ENCODE measurements around the gene SAPCD2. TPM values are rescaled to one million over a fixed set of nuclear protein-coding genes. Genes with fewer than 3 reads are reported as not detected.
A peak's percentile ranks its signal among the peaks of the same experiment; 100 is the strongest.
"Not testable (repeated sequence)": the region's sequence is repeated elsewhere in the genome, so short reads cannot be mapped to it uniquely, and the experiment has no call there.

SAPCD2 gene
- total RNA-seq, result 6.0 and 36.3 TPM in 2 replicates

- DNase-seq, result peak; percentile 89
These were observed at the start of gene SAPCD2 for GRCh38 chr9:137070201-137070905. Gene SAPCD2, minus strand, starts transcription at chr9:137070557. Its CDS starts 97 bp downstream, at chr9:137070460.

DNA sequence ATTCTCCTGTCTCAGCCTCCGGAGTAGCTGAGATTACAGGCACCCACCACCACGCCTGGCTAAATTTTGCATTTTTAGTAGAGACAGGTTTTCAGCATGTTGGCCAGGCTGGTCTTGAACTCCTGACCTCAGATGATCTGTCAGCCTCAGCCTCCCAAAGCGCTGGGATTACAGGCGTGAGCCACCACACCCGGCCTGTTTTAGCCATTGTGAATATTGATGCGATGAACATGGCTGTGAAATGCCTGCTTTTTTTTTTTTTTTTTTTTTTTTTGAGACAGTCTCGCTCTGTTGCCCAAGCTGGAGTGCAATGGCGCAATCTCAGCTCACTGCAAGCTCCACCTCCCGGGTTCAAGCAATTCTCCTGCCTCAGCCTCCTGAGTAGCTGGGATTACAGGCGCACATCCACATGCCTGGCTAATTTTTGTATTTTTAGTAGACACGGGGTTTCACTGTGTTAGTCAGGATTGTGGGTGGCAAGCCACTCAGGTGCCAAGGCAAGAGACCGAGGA, 47.8 kb upstream of the SAPCD2 start:
- not testable (repeated sequence) for DNase-seq

DNA sequence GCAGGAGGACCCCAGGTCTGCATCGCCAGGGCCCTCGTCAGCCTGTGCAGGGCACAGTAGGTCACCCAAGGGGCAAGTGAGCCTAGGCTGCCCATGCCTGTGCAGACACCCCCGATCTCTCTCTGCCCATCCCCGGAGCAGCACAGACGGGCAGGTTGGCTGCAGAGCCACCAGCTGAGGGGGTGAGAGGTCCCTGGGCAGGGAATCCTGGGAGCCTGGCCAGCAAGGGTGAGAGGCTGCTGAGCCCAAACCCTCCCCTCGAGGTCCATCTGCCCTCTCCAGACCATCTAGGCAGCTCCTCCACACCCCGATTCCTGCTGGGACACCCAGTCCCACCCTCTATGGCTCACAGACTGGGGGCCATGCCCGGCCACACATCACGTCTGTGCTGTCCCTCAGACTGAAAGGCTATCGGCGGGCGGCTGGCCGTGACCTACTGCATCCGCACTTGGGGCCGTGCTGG, 46.9 kb upstream of the SAPCD2 start:
- no peak for DNase-seq

- no peak for DNase-seq
These were observed 46.4 kb upstream of the SAPCD2 start for GRCh38 chr9:137116728-137117127.

DNA sequence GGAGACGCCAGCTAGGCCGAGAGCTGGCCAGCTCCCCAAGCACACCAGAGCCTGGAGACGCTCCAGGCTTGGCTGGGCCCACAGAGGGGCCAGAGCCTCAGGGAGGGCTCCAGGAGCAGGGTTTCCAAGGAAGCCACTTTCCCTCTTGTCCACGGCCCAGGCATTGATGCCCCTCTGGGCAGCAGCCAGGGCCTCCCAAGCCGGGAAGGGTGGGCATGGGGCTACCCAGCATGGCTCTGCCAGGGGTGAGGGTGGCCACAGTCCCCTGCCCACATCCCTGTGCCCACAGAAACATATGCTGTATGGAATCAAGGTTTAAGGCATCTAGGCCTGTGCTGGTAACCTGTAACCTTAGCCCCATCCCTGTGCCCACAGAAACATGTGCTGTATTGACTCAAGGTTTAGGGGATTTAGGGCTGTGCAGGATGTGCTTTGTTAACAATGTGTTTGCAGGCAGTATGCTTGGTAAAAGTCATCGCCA, 45.7 kb upstream of the SAPCD2 start:
- DNase-seq, result no peak

DNA sequence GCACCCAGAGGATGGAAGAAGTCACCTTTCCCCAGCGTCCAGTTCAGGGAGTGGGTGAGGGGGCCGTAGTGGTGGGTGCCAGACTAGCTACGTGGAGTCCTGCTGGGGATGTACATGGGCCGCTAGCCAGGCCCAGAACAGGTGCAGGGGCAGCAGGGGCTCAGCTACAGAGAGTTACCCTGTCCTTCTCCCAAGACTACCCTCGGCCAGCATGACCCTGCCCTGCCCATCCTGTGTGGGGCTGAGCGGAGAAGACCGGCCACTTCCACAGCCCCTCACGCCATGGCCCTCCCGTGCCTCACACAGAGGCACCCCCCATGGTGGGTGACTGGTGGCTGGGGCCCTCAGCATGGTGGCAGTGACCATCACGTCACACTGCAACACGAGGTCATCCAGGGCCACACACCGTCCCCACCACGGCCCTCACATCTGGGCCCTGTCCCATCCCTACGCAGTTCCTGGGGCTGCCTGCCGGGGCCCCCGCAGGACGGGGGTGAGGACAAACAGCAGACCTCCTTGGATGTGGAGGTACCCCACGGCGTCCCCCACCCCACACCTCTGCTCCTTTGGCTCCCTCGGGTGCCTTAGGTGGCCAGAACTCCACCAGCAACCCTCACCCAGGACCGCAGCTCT, 45.2 kb upstream of the SAPCD2 start:
- DNase-seq, result no peak

GRCh38 chr9:137114613-137115393, 44.4 kb upstream of the SAPCD2 start, which contains the start of gene DPP7:
Gene DPP7, minus strand, starts transcription at chr9:137114733. Its CDS starts 20 bp downstream, at chr9:137114713.
- DNase-seq, result peak; percentile 60

- DNase-seq, result no peak
These were observed 43.9 kb upstream of the SAPCD2 start for GRCh38 chr9:137114220-137114612.

DNA sequence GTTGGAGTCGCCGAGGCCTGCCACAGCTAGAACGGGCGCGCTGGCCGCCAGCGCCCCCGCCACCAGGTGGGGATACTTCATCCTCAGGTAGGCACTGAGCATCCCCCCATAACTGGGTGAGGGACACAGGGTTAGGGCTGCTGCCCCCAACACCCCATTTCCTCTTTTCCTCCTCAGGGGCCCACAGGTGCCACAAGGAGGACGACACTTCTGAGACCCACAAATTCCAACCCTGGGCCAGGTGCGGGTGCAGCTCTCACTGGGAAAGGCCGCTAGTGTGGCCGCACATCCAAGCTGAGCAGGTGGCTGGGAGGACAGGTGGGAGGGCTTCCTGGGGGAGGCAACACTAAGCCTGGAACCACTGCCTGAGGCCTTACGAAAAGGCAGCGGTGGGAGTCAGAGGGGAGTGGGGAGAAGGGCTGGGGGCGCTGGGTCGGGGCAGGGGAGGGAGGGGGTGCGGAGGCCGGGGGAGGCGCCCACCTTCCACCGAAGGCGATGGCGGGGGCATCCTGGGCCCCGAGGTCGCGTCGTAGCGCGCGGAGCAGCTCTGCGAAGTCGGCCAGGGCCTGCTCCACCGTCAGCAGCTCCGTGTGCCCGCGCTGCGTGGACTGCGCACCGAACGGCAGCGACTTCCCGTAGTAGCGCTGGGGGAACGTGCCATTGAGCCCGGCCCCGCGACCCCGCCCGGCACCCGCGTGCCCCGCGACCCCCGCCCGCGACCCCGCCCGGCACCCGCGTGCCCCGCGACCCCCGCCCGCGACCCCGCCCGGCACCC, 43.2 kb upstream of the SAPCD2 start:
- peak; percentile 21 for DNase-seq

- DNase-seq, result no peak
These were observed 42.4 kb upstream of the SAPCD2 start for GRCh38 chr9:137112564-137113384.

GRCh38 chr9:137111788-137112563, 41.6 kb upstream of the SAPCD2 start:
- DNase-seq, result no peak

DNA sequence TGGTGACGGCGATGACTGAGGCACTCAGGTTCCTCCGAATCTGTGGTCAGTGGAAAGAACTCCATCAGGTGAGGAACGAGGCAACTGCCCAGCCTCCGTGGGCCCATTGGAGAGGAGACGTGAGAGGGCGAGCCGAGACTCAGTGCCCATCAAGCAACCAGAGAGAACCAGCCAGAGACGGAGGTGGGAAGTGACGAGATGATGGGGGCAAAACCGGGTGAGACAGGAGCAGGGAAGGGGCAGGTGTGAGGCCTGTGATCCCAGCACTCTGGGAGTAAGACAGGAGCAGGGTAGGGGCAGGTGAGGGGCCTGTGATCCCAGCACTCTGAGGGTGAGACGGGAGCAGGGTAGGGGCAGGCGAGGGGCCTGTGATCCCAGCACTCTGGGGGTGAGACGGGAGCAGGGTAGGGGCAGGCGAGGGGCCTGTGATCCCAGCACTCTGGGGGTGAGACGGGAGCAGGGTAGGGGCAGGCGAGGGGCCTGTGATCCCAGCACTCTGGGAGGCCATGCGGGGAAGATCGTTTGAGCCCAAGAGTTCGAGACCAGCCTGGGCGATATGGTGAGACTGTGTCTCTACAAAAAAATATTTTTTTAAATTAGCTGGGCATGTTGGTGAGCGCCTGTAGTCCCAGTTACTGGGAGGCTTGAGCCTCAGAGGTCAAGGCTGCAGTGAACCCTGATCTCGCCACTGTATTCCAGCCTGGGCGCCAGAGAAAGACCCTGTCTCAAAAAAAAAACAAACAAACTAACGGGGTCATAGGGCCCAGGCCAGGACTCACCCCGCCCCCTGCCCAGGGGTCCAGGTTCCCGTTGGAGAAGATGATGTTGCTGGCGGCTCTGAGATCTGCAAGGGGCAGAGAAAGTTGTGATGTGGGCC, 40.8 kb upstream of the SAPCD2 start:
- DNase-seq, result no peak

GRCh38 chr9:137110147-137110910, 40.0 kb upstream of the SAPCD2 start:
- no peak for DNase-seq

DNA sequence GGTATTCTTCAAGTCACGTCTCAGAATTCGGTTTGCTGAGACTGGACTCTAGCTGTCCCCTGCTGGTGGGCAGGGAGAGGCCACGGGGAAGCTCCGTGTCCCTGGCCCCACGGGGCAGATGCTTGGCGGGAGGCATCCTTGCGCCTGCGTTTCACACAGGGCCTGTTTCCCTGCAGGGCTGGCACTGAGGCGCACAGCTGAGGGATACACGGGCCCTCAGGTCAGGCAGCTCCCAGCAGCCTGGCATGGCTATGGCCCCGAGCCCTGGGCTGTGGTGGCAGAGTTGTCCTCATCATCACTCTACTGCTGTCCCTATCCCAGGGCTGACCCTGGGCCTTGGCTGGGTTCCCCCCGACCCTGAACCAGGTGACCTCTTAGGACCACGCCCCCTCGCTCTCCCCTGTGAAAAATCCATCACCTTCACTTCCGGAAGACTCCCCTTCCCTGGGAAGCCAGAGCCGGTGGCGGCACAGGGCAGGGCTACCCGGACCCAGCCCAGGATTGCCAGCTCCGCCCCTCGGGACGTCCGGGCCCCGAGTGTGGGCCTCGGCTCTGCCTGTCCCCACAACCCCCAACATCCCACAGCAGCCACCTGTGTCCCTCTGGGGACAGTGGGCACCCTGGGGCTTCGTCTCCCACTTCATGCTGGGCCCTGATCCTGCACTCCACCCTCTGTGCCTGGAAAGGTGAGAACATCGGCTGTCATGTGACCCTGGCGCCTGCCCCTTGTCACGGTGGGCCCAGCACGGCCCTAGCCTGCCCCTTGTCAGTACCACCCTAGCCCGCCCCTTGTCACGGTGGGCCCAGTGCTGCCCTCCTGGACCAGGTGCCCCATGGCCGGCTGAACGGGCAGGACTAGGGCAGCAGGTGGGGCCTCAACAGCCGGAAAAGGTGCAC, 39.1 kb upstream of the SAPCD2 start:
- no peak for DNase-seq

DNA sequence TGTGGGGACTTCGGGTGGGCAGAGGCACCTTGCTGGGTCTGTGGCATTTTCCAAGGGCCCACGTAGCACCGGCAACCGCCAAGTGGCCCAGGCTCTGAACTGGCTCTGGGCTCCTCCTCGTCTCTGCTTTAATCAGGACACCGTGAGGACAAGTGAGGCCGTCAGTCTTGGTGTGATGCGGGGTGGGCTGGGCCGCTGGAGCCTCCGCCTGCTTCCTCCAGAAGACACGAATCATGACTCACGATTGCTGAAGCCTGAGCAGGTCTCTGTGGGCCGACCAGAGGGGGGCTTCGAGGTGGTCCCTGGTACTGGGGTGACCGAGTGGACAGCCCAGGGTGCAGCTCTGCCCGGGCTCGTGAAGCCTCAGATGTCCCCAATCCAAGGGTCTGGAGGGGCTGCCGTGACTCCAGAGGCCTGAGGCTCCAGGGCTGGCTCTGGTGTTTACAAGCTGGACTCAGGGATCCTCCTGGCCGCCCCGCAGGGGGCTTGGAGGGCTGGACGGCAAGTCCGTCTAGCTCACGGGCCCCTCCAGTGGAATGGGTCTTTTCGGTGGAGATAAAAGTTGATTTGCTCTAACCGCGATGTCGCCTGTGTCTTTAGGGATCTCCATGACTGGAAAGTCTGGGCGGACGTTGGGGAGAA, 38.4 kb upstream of the SAPCD2 start:
- peak; percentile 29 for DNase-seq

DNA sequence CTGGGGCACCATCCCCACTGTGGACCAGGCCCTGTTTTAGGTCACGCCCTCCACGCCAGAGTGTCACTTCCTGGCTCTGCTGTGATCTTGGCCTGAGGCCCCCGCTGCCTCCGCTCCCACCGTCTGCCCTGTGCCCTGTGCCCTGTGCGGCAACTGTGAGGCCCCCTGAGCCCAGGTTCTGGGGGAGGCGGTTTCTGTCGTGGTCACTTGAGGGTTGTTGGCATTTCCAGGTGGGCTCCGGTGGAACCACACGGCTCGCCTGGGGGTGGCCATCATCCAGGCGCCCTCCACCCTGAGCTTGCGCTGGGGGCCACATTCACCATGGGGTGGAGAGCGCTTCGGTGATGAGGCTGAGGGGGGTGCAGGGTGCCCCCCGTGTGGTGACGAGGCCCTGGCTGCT, 37.6 kb upstream of the SAPCD2 start:
- no peak for DNase-seq

Measured in dermis blood vessel endothelial cell (primary cell).